Smooth muscle cell (in vitro differentiated cells): ENCODE results near the gene ESYT2. TPM values are rescaled to one million over a fixed set of nuclear protein-coding genes. Genes with fewer than 3 reads are reported as not detected.
A peak's percentile ranks its signal among the peaks of the same experiment; 100 is the strongest.

Experiments
- DNase-seq: peaks from one replicate; lab custom pipeline; 2025; ENCODE audit not compliant: unreplicated experiment; lab: John Stamatoyannopoulos, UW
- H2AFZ ChIP-seq: fragments of 200-600 bp; sonication (generic); 2 replicates; pipeline ENCODE4 v1.6.0; 2016; ENCODE audit warnings: antibody characterized with exemption, low read depth, mild to moderate bottlenecking
- H3F3A ChIP-seq: fragments of 200-600 bp; sonication (generic); 2 replicates; pipeline ENCODE4 v1.6.0; 2017; ENCODE audit warnings: antibody characterized with exemption, low read depth
- H3K27ac ChIP-seq: fragments of 200-600 bp; sonication (generic); 2 replicates; pipeline ENCODE4 v1.5.1; 2016; ENCODE audit warnings: low read depth, mild to moderate bottlenecking
- H3K27me3 ChIP-seq: fragments of 200-600 bp; sonication (generic); 2 replicates; pipeline ENCODE4 v1.6.1; 2016; ENCODE audit warnings: low read depth, mild to moderate bottlenecking
- H3K36me3 ChIP-seq: fragments of 200-600 bp; sonication (generic); 2 replicates; pipeline ENCODE4 v1.5.1; 2016; ENCODE audit warnings: low read depth
- H3K4me1 ChIP-seq: fragments of 200-600 bp; sonication (generic); 2 replicates; pipeline ENCODE4 v1.5.1; 2016; ENCODE audit warnings: low read depth
- H3K4me2 ChIP-seq: fragments of 200-600 bp; sonication (generic); 2 replicates; pipeline ENCODE4 v1.6.0; 2016; ENCODE audit warnings: mild to moderate bottlenecking
- H3K4me3 ChIP-seq: fragments of 200-600 bp; sonication (generic); 2 replicates; pipeline ENCODE4 v1.5.1; 2016; ENCODE audit warnings: mild to moderate bottlenecking
- H3K79me2 ChIP-seq: fragments of 200-600 bp; sonication (generic); 2 replicates; pipeline ENCODE4 v1.6.0; 2016; ENCODE audit warnings: low read depth, mild to moderate bottlenecking
- H3K9ac ChIP-seq: fragments of 200-600 bp; sonication (generic); 2 replicates; pipeline ENCODE4 v1.6.0; 2016; ENCODE audit warnings: low read depth
- H3K9me3 ChIP-seq: fragments of 200-600 bp; sonication (generic); replicated peaks from 2 replicates; pipeline ENCODE4 v1.5.1; 2016; ENCODE audit warnings: low read depth
- H4K20me1 ChIP-seq: fragments of 200-600 bp; sonication (generic); 2 replicates; pipeline ENCODE4 v1.6.0; 2016; ENCODE audit warnings: low read depth
- WGBS: methylation state at CpG from one replicate; pipeline ENCODE4 v1.1.7; 2016; ENCODE audit warnings: low lambda C conversion rate; 5-methylcytosine and 5-hydroxymethylcytosine counted together
- polyA plus RNA-seq: library from polyadenylated mRNA; unstranded; fragments of >200 nt; fragmentation: Nextera tagmentation; extraction: Ambion mirVana; gene quantifications from 2 replicates; pipeline ENCODE4 v1.2.1, GENCODE V29; 2016
- total RNA-seq: library from RNA; depleted of rRNA; stranded (reverse); fragments of >200 nt; gene quantifications from 2 replicates; pipeline ENCODE4 v1.2.3, GENCODE V29; 2014
- TF ChIP-seq, protein P1 (sequence below): fragments of 200-600 bp; sonication (generic); IDR thresholded peaks from 2 replicates; pipeline ENCODE4 v1.5.1; 2017; ENCODE audit warnings: borderline replicate concordance, mild to moderate bottlenecking, antibody characterized with exemption; ENCODE audit not compliant: insufficient read depth, poor library complexity, severe bottlenecking

ESYT2 gene
- total and polyA plus RNA-seq, 2 experiments from 2014 or later = 27.9 to 69.4 TPM

DNA sequence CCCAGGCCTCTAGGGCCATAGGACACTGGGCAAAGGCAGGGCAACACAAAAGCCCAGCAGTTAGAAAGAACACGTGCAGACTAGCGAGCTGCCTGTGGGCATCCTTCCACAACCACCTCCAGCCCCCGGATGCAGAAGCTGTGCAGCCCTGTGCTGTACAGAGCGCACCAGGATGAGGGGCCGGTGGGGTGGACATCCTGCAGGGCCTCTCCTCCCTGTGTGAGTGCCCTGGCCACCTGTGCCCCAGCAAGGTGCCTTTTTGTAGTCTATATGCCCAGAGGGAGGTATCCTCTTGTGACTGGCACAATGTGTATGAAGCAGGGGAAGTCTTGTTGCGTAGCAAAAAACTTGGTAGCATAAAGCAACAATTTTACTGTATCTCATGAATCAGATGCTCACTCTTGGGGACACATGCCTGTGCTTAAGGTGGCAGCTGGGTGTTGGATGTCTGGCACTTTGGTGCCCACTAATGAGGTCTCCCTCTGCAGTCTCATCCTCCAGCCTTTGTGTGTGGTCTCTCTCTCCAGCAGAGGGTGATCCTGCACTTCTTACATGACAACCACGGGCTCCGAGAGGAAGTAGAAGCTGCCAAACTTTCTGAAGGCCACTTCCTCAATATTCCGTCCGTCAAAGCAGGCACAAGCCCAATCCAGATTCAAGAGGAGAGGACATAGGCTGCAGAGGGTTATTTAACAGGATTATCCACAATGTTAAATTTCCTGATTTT lies 133.4 kb downstream of the ESYT2 start:
- H2AFZ ChIP-seq = no peak overlapping the region

DNA sequence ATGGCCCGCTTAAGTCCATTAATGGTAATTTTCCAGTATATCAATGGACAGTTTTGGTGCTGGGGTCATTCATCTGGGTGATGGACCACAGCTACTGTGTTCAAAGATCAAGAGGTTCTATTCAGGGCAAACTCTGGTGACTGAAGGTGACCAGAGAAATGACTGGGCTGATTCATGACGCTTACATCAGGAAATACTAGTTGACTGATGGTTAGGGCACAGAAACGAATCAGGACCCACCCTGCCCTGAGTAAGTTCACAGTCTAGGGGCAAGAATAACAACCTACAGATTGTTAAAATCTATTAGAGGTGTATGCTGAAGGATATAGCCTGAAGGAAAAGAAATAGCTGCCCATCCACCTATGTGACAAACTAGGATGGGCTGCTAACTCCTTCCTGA lies 134.3 kb downstream of the ESYT2 start:
- WGBS = 64% methylated on average over 3 of the region's 3 CpGs

More for the DNA sequence above, 133.4 kb downstream of the ESYT2 start:
- H3K4me2 ChIP-seq = no peak overlapping the region
- H3K79me2 ChIP-seq = no peaks in the 10 kb centered on the region
- no peak for DNase-seq
- WGBS = 77% methylated on average over 10 of the region's 10 CpGs
- no peak overlapping the region for H3K9ac ChIP-seq
- no peaks in the 10 kb centered on the region for H3K36me3 ChIP-seq
- no peaks in the 10 kb centered on the region for H4K20me1 ChIP-seq
- no peaks in the 10 kb centered on the region for H3K27me3 ChIP-seq
- H3F3A ChIP-seq = no peaks in the 10 kb centered on the region
- TF ChIP-seq, protein P1, sequence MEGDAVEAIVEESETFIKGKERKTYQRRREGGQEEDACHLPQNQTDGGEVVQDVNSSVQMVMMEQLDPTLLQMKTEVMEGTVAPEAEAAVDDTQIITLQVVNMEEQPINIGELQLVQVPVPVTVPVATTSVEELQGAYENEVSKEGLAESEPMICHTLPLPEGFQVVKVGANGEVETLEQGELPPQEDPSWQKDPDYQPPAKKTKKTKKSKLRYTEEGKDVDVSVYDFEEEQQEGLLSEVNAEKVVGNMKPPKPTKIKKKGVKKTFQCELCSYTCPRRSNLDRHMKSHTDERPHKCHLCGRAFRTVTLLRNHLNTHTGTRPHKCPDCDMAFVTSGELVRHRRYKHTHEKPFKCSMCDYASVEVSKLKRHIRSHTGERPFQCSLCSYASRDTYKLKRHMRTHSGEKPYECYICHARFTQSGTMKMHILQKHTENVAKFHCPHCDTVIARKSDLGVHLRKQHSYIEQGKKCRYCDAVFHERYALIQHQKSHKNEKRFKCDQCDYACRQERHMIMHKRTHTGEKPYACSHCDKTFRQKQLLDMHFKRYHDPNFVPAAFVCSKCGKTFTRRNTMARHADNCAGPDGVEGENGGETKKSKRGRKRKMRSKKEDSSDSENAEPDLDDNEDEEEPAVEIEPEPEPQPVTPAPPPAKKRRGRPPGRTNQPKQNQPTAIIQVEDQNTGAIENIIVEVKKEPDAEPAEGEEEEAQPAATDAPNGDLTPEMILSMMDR = peak; percentile 39
- no peaks in the 10 kb centered on the region for H3K9me3 ChIP-seq
- H3K27ac ChIP-seq = no peak overlapping the region
- no peak overlapping the region for H3K4me3 ChIP-seq
- no peaks in the 10 kb centered on the region for H3K4me1 ChIP-seq

GRCh38 chr7:158694650-158695049 lies 134.7 kb downstream of the ESYT2 start:
- no peak overlapping the region for H3K27ac ChIP-seq
- no peaks in the 10 kb centered on the region for H3F3A ChIP-seq
- no peaks in the 10 kb centered on the region for H3K9me3 ChIP-seq
- H3K9ac ChIP-seq = no peak overlapping the region
- H4K20me1 ChIP-seq = no peaks in the 10 kb centered on the region
- no peaks in the 10 kb centered on the region for H3K27me3 ChIP-seq
- WGBS = 96% methylated on average over 6 of the region's 6 CpGs
- no peak overlapping the region for H3K4me2 ChIP-seq
- TF ChIP-seq, protein P1 = no peak
- no peak overlapping the region for H3K4me3 ChIP-seq
- no peaks in the 10 kb centered on the region for H3K36me3 ChIP-seq
- H3K4me1 ChIP-seq = no peaks in the 10 kb centered on the region
- no peaks in the 10 kb centered on the region for H3K79me2 ChIP-seq
- no peak overlapping the region for H2AFZ ChIP-seq
- no peak for DNase-seq

More for the DNA sequence above, 134.3 kb downstream of the ESYT2 start:
- H3F3A ChIP-seq = no peaks in the 10 kb centered on the region
- H3K27me3 ChIP-seq = no peaks in the 10 kb centered on the region
- no peaks in the 10 kb centered on the region for H3K36me3 ChIP-seq
- H4K20me1 ChIP-seq = no peaks in the 10 kb centered on the region
- no peaks in the 10 kb centered on the region for H3K9me3 ChIP-seq
- H3K4me2 ChIP-seq = no peak overlapping the region
- no peaks in the 10 kb centered on the region for H3K79me2 ChIP-seq
- no peak overlapping the region for H2AFZ ChIP-seq
- H3K27ac ChIP-seq = no peak overlapping the region
- DNase-seq = no peak
- TF ChIP-seq, protein P1 = no peak
- H3K4me1 ChIP-seq = no peaks in the 10 kb centered on the region
- no peak overlapping the region for H3K4me3 ChIP-seq
- H3K9ac ChIP-seq = no peak overlapping the region

DNA sequence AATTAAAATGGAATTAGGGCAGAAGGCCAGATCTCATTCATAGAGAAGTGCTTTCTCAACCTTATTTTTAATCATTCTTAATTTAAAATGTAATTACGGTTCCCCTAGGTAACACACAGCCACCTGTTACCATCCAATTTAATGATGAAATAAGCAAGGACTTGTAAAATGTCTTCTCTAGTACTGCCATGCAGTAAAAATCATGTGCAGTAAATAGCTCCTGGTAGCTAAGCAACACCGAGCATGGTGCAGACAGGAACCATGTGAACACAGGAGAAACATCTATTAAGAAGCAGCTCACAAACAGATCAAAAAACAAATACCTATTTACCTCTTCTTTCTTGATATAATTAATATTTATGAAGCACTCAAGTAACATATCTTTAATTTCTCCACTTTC lies 139.8 kb downstream of the ESYT2 start:
- Histone ChIP-seq H3K27ac (no peak overlapping the region), H2AFZ (no peak overlapping the region), H3K4me2 (no peak overlapping the region), H3K4me3 (no peak overlapping the region), H3K79me2 (no peaks in the 10 kb centered on the region), H3K9me3 (no peaks in the 10 kb centered on the region), H4K20me1 (no peaks in the 10 kb centered on the region), H3K27me3 (no peaks in the 10 kb centered on the region), H3K9ac (no peak overlapping the region), H3K4me1 (no peaks in the 10 kb centered on the region), H3K36me3 (peaks cover 6% of the 10 kb centered on the region), H3F3A (no peaks in the 10 kb centered on the region)
- TF ChIP-seq, protein P1 = no peak
- no peak for DNase-seq
- 96% methylated on average over 2 of the region's 2 CpGs for WGBS
